Fibroblast of pulmonary artery (primary cell): ENCODE data around the gene SEC16B.

Experiments
- DNase-seq: peaks from one replicate; pipeline ENCODE4 v3.0.0-alpha.2; 2010; ENCODE audit warnings: low read depth
- H3K4me3 ChIP-seq: replicated peaks from 2 replicates; pipeline ENCODE4 v1.5.1; 2011; ENCODE audit warnings: low read depth, mild to moderate bottlenecking, control low read depth, low read length, moderate library complexity
- CTCF ChIP-seq: IDR thresholded peaks from 2 replicates; pipeline ENCODE4 v1.5.1; 2011; ENCODE audit warnings: mild to moderate bottlenecking, control low read depth, low read length, inconsistent platforms; ENCODE audit errors: missing control alignments

SEC16B gene

GRCh38 chr1:177927021-177927596 is 42.7 kb downstream of the SEC16B start:
- DNase-seq, result peak; percentile 75
- no peak overlapping the region for H3K4me3 ChIP-seq
- no peak for TF ChIP-seq CTCF

- H3K4me3 ChIP-seq, result no peak overlapping the region
- TF ChIP-seq CTCF, result no peak
- DNase-seq, result no peak
Observed at GRCh38 chr1:177926201-177926600, 43.7 kb downstream of the SEC16B start.

GRCh38 chr1:177925006-177925405 is 44.9 kb downstream of the SEC16B start:
- H3K4me3 ChIP-seq, result no peak overlapping the region
- DNase-seq, result no peak
- no peak for TF ChIP-seq CTCF

- DNase-seq, result no peak
- no peak for TF ChIP-seq CTCF
- no peak overlapping the region for H3K4me3 ChIP-seq
Observed at GRCh38 chr1:177923441-177923840, 46.4 kb downstream of the SEC16B start.

GRCh38 chr1:177922209-177922608 is 47.6 kb downstream of the SEC16B start:
- DNase-seq, result no peak
- TF ChIP-seq CTCF, result no peak

GRCh38 chr1:177921590-177921989 is 48.3 kb downstream of the SEC16B start:
- no peak overlapping the region for H3K4me3 ChIP-seq
- DNase-seq, result no peak
- no peak for TF ChIP-seq CTCF

More at GRCh38 chr1:177922209-177922608, 47.6 kb downstream of the SEC16B start:
- no peak overlapping the region for H3K4me3 ChIP-seq

GRCh38 chr1:177920091-177920490 is 49.8 kb downstream of the SEC16B start:
- H3K4me3 ChIP-seq, result no peak overlapping the region
- no peak for TF ChIP-seq CTCF
- DNase-seq, result no peak
